Stimulated activated naive B cell treated with anti-CD40 and anti-IgM and Interleukin-4, amounts not matched to agents 10 μg/mL and 1 μg/mL and 100 μg/mL, for 72 hours (primary cell): ENCODE measurements around the gene TTC34.
"Not testable (repeated sequence)": the region's sequence is repeated elsewhere in the genome, so short reads cannot be mapped to it uniquely, and the experiment has no call there.

Experiments used
- ATAC-seq, 2 donors: fragments of 150-1000 bp; cut with Tn5 transposase; replicated peaks; 2 replicates each; pipeline ENCODE4 v1.10.0; 2021; ENCODE audit warnings: moderate library complexity in 1 of 2
- DNase-seq: peaks from one replicate; pipeline ENCODE4 v3.0.0; 2021
- H3K27ac Mint-ChIP-seq: one replicate; pipeline ENCODE4 v1.8.0; 2022; ENCODE audit warnings: mild to moderate bottlenecking, mixed read lengths
- H3K27me3 Mint-ChIP-seq, 2 donors: one replicate each; pipeline ENCODE4 v1.8.0; 2022; ENCODE audit warnings: mixed read lengths in 2 of 2
- H3K36me3 Mint-ChIP-seq, 2 donors: one replicate each; pipeline ENCODE4 v1.8.0; 2022; ENCODE audit warnings: mixed read lengths in 2 of 2, mild to moderate bottlenecking in 1 of 2
- H3K4me1 Mint-ChIP-seq, 2 donors: one replicate each; pipeline ENCODE4 v1.8.0; 2022; ENCODE audit warnings: mixed read lengths in 2 of 2, mild to moderate bottlenecking in 1 of 2
- H3K4me3 Mint-ChIP-seq, 2 donors: one replicate each; pipeline ENCODE4 v1.8.0; 2022; ENCODE audit warnings: mild to moderate bottlenecking in 2 of 2, mixed read lengths in 2 of 2, moderate library complexity in 1 of 2
- H3K9me3 Mint-ChIP-seq, 2 donors: one replicate each; pipeline ENCODE4 v1.8.0; 2022; ENCODE audit warnings: mixed read lengths in 2 of 2, mild to moderate bottlenecking in 1 of 2

TTC34 gene

GRCh38 chr1:2803086-2803930, 1.8 kb upstream of the TTC34 start:
- no peak for ATAC-seq
- DNase-seq, result no peak
- Mint-ChIP-seq H3K27me3 (peaks cover 14 to 16% of the 10 kb centered on the region in 2 donors), H3K9me3 (no peaks in the 10 kb centered on the region), H3K4me1 (peaks cover 2 to 11% of the 10 kb centered on the region in 2 donors), H3K36me3 (no peaks in the 10 kb centered on the region), H3K27ac (no peak overlapping the region), H3K4me3 (no peak overlapping the region)

- DNase-seq, result no peak
- no peak for ATAC-seq
- no peak overlapping the region for H3K27ac Mint-ChIP-seq
These were observed 998 bp upstream of the TTC34 start for GRCh38 chr1:2802421-2802961.

GRCh38 chr1:2801046-2801445, 447 bp downstream of the TTC34 start:
- Mint-ChIP-seq H3K4me3 (no peak overlapping the region), H3K36me3 (no peaks in the 10 kb centered on the region), H3K27me3 (peaks cover 26% of the 10 kb centered on the region in 2 donors), H3K9me3 (peaks cover 0 to 5% of the 10 kb centered on the region in 2 donors), H3K4me1 (peaks cover 2 to 11% of the 10 kb centered on the region in 2 donors), H3K27ac (no peak overlapping the region)
- ATAC-seq (no peak), DNase-seq (no peak)

More at GRCh38 chr1:2802421-2802961, 998 bp upstream of the TTC34 start:
- H3K27me3 Mint-ChIP-seq, result peaks cover 18 to 19% of the 10 kb centered on the region in 2 donors
- no peaks in the 10 kb centered on the region for H3K9me3 Mint-ChIP-seq
- no peaks in the 10 kb centered on the region for H3K36me3 Mint-ChIP-seq
- H3K4me3 Mint-ChIP-seq, result no peak overlapping the region
- peaks cover 2 to 11% of the 10 kb centered on the region in 2 donors for H3K4me1 Mint-ChIP-seq

- DNase-seq (no peak), ATAC-seq (no peak)
- Mint-ChIP-seq H3K4me3 (no peak overlapping the region), H3K9me3 (peaks cover 0 to 5% of the 10 kb centered on the region in 2 donors), H3K36me3 (no peaks in the 10 kb centered on the region), H3K27me3 (peaks cover 24% of the 10 kb centered on the region in 2 donors), H3K4me1 (peaks cover 2 to 11% of the 10 kb centered on the region in 2 donors), H3K27ac (no peak overlapping the region)
These were observed 838 bp downstream of the TTC34 start for GRCh38 chr1:2800664-2801045.

GRCh38 chr1:2799811-2800663, 1.5 kb downstream of the TTC34 start:
- H3K9me3 Mint-ChIP-seq, result peaks cover 4 to 9% of the 10 kb centered on the region in 2 donors
- ATAC-seq (no peak), DNase-seq (no peak)
- H3K27ac Mint-ChIP-seq, result peak overlapping the region; percentile 63
- no peaks in the 10 kb centered on the region for H3K36me3 Mint-ChIP-seq
- peaks cover 2 to 11% of the 10 kb centered on the region in 2 donors for H3K4me1 Mint-ChIP-seq
- peaks cover 24 to 30% of the 10 kb centered on the region in 2 donors for H3K27me3 Mint-ChIP-seq
- H3K4me3 Mint-ChIP-seq, result no peak overlapping the region

GRCh38 chr1:2798958-2799357, 2.5 kb downstream of the TTC34 start:
- H3K27ac Mint-ChIP-seq, result not testable (repeated sequence)
- peaks cover 24 to 30% of the 10 kb centered on the region in 2 donors for H3K27me3 Mint-ChIP-seq

GRCh38 chr1:2797741-2798016, 3.8 kb downstream of the TTC34 start:
- H3K27ac Mint-ChIP-seq, result peak overlapping the region; percentile 7
- H3K4me3 Mint-ChIP-seq, result no peak overlapping the region
- DNase-seq (no peak), ATAC-seq (no peak)
- H3K4me1 Mint-ChIP-seq, result peaks cover 2 to 11% of the 10 kb centered on the region in 2 donors
- peaks cover 31 to 43% of the 10 kb centered on the region in 2 donors for H3K27me3 Mint-ChIP-seq
- H3K36me3 Mint-ChIP-seq, result peaks cover 1 to 4% of the 10 kb centered on the region in 2 donors
- H3K9me3 Mint-ChIP-seq, result peaks cover 13 to 16% of the 10 kb centered on the region in 2 donors

More at GRCh38 chr1:2798958-2799357, 2.5 kb downstream of the TTC34 start:
- not testable (repeated sequence) for H3K4me3 Mint-ChIP-seq, ATAC-seq, DNase-seq, H3K36me3 Mint-ChIP-seq
- H3K4me1 Mint-ChIP-seq, result peaks cover 2 to 11% of the 10 kb centered on the region in 2 donors
- peaks cover 5 to 12% of the 10 kb centered on the region in 2 donors for H3K9me3 Mint-ChIP-seq

GRCh38 chr1:2796890-2797740, 4.4 kb downstream of the TTC34 start:
- DNase-seq, result no peak
- no peak for ATAC-seq
- no peak overlapping the region for H3K27ac Mint-ChIP-seq
- peaks cover 2 to 10% of the 10 kb centered on the region in 2 donors for H3K4me1 Mint-ChIP-seq
- peaks cover 4 to 6% of the 10 kb centered on the region in 2 donors for H3K36me3 Mint-ChIP-seq
- H3K4me3 Mint-ChIP-seq, result no peak overlapping the region
- peaks cover 37 to 48% of the 10 kb centered on the region in 2 donors for H3K27me3 Mint-ChIP-seq
- H3K9me3 Mint-ChIP-seq, result peaks cover 18 to 21% of the 10 kb centered on the region in 2 donors

- Mint-ChIP-seq H3K27ac (no peak overlapping the region), H3K4me3 (no peak overlapping the region), H3K36me3 (peaks cover 4 to 6% of the 10 kb centered on the region in 2 donors), H3K4me1 (no peaks in the 10 kb centered on the region), H3K27me3 (peaks cover 43 to 60% of the 10 kb centered on the region in 2 donors), H3K9me3 (peaks cover 18 to 25% of the 10 kb centered on the region in 2 donors)
- DNase-seq, result no peak
- ATAC-seq, result no peak
These were observed 5.6 kb downstream of the TTC34 start for GRCh38 chr1:2795926-2796325.

GRCh38 chr1:2791027-2791760, 10.3 kb downstream of the TTC34 start:
- DNase-seq, result no peak
- H3K27me3 Mint-ChIP-seq, result peaks cover 51 to 72% of the 10 kb centered on the region in 2 donors

GRCh38 chr1:2789986-2790581, 11.4 kb downstream of the TTC34 start:
- Mint-ChIP-seq H3K4me1 (peaks cover 3 to 8% of the 10 kb centered on the region in 2 donors), H3K4me3 (no peak overlapping the region), H3K9me3 (peaks cover 14 to 16% of the 10 kb centered on the region in 2 donors), H3K27ac (no peak overlapping the region), H3K36me3 (peaks cover 4 to 6% of the 10 kb centered on the region in 2 donors), H3K27me3 (peaks cover 53 to 68% of the 10 kb centered on the region in 2 donors)
- ATAC-seq, result no peak
- no peak for DNase-seq

More at GRCh38 chr1:2791027-2791760, 10.3 kb downstream of the TTC34 start:
- no peak for ATAC-seq
- Mint-ChIP-seq H3K4me3 (no peak overlapping the region), H3K9me3 (peaks cover 18 to 20% of the 10 kb centered on the region in 2 donors), H3K27ac (no peak overlapping the region), H3K36me3 (peaks cover 4 to 6% of the 10 kb centered on the region in 2 donors), H3K4me1 (peaks cover 3 to 8% of the 10 kb centered on the region in 2 donors)

- Mint-ChIP-seq H3K9me3 (peaks cover 13 to 14% of the 10 kb centered on the region in 2 donors), H3K27ac (no peak overlapping the region), H3K4me1 (peaks cover 3 to 8% of the 10 kb centered on the region in 2 donors), H3K27me3 (peaks cover 53 to 68% of the 10 kb centered on the region in 2 donors), H3K36me3 (peaks cover 2 to 6% of the 10 kb centered on the region in 2 donors), H3K4me3 (peak overlapping the region in 1 of 2 donors; percentile 16)
- no peak for ATAC-seq
- DNase-seq, result no peak
These were observed 12.1 kb downstream of the TTC34 start for GRCh38 chr1:2789164-2789985.
